RWPE2 (cell line): ENCODE results near the gene ALKBH8.
"Not testable (repeated sequence)": the region's sequence is repeated elsewhere in the genome, so short reads cannot be mapped to it uniquely, and the experiment has no call there.

Experiments used
- ATAC-seq: fragments of 200-7000 bp; cut with Tn5 transposase; 3 replicates; pipeline ENCODE4 v1.9.1; 2021; ENCODE audit warnings: low read depth
- DNase-seq: peaks from one replicate; pipeline ENCODE4 v3.0.0-alpha.2; 2020; ENCODE audit warnings: low spot score
- H3K27ac ChIP-seq: fragments of 450-650 bp; 2 replicates; pipeline ENCODE4 v1.5.1; 2017; ENCODE audit warnings: mild to moderate bottlenecking; ENCODE audit not compliant: poor library complexity, severe bottlenecking
- H3K27me3 ChIP-seq: fragments of 250-450 bp; sonication (Bioruptor Pico); 2 replicates; pipeline ENCODE4 v1.5.1; 2021; ENCODE audit warnings: mild to moderate bottlenecking, moderate library complexity; ENCODE audit not compliant: insufficient read depth, poor library complexity, severe bottlenecking
- H3K36me3 ChIP-seq: fragments of 250-450 bp; sonication (Bioruptor Pico); 2 replicates; pipeline ENCODE4 v1.5.1; 2020; ENCODE audit warnings: low read depth, mild to moderate bottlenecking, moderate library complexity
- H3K4me1 ChIP-seq: fragments of 250-450 bp; sonication (Bioruptor Pico); 2 replicates; pipeline ENCODE4 v1.5.1; 2021; ENCODE audit warnings: mild to moderate bottlenecking, moderate library complexity; ENCODE audit not compliant: insufficient read depth, poor library complexity, severe bottlenecking
- H3K4me3 ChIP-seq: fragments of 250-450 bp; sonication (Bioruptor Pico); 2 replicates; pipeline ENCODE4 v1.5.1; 2021; ENCODE audit warnings: mild to moderate bottlenecking, moderate library complexity; ENCODE audit not compliant: severe bottlenecking
- H3K9me3 ChIP-seq: fragments of 250-450 bp; sonication (Bioruptor Pico); 2 replicates; pipeline ENCODE4 v1.5.1; 2021; ENCODE audit warnings: mild to moderate bottlenecking, moderate library complexity; ENCODE audit not compliant: severe bottlenecking
- CTCF ChIP-seq: fragments of 450-650 bp; IDR thresholded peaks from one replicate; pipeline ENCODE4 v1.5.1; 2017; ENCODE audit warnings: mild to moderate bottlenecking, moderate library complexity; ENCODE audit not compliant: poor library complexity, severe bottlenecking

The ALKBH8 gene

GRCh38 chr11:107508201-107508857, 57.2 kb downstream of the ALKBH8 start:
- no peaks in the 10 kb centered on the region for H3K4me1 ChIP-seq
- ATAC-seq (no peak), DNase-seq (no peak)
- H3K27me3 ChIP-seq, result no peaks in the 10 kb centered on the region
- H3K9me3 ChIP-seq, result no peaks in the 10 kb centered on the region
- no peak overlapping the region for H3K27ac ChIP-seq
- no peak for TF ChIP-seq CTCF
- no peak overlapping the region for H3K4me3 ChIP-seq
- peaks cover 14% of the 10 kb centered on the region; the same call in 1 of the 2 replicates for H3K36me3 ChIP-seq

GRCh38 chr11:107505647-107506225, 59.8 kb downstream of the ALKBH8 start:
- DNase-seq (no peak), ATAC-seq (no peak)
- Histone ChIP-seq H3K4me3 (no peak overlapping the region), H3K27me3 (no peaks in the 10 kb centered on the region), H3K4me1 (no peaks in the 10 kb centered on the region), H3K27ac (no peak overlapping the region), H3K9me3 (no peaks in the 10 kb centered on the region), H3K36me3 (peaks cover 22% of the 10 kb centered on the region)
- TF ChIP-seq CTCF, result no peak

- ATAC-seq, result no peak
- no peaks in the 10 kb centered on the region for H3K4me1 ChIP-seq
- H3K9me3 ChIP-seq, result no peaks in the 10 kb centered on the region
- H3K36me3 ChIP-seq, result peaks cover 22% of the 10 kb centered on the region
- H3K4me3 ChIP-seq, result no peak overlapping the region
- H3K27ac ChIP-seq, result no peak overlapping the region
- DNase-seq, result no peak
- TF ChIP-seq CTCF, result no peak
- H3K27me3 ChIP-seq, result no peaks in the 10 kb centered on the region
Observed at GRCh38 chr11:107504981-107505380, 60.6 kb downstream of the ALKBH8 start.

- no peak for TF ChIP-seq CTCF
- no peak for ATAC-seq
- H3K27ac ChIP-seq, result no peak overlapping the region
- no peaks in the 10 kb centered on the region for H3K4me1 ChIP-seq
- no peaks in the 10 kb centered on the region for H3K9me3 ChIP-seq
- no peak overlapping the region for H3K4me3 ChIP-seq
- no peaks in the 10 kb centered on the region for H3K27me3 ChIP-seq
- H3K36me3 ChIP-seq, result peaks cover 14% of the 10 kb centered on the region
- no peak for DNase-seq
Observed at GRCh38 chr11:107501713-107502112, 63.8 kb downstream of the ALKBH8 start.

- peaks cover 24% of the 10 kb centered on the region for H3K4me1 ChIP-seq
Observed at GRCh38 chr11:107497371-107497770, 68.2 kb downstream of the ALKBH8 start.

More at GRCh38 chr11:107497371-107497770, 68.2 kb downstream of the ALKBH8 start:
- not testable (repeated sequence) for DNase-seq, H3K36me3 ChIP-seq, H3K27me3 ChIP-seq, H3K4me3 ChIP-seq, H3K9me3 ChIP-seq, ATAC-seq, H3K27ac ChIP-seq
